ENCODE measurements around the gene CORIN. TPM values are rescaled to one million over a fixed set of nuclear protein-coding genes. Genes with fewer than 3 reads are reported as not detected.

Gene CORIN
- total RNA-seq, 1 donor from 2014 or later = 0.05 TPM

GRCh38 chr4:47640911-47641310 lies 197.0 kb downstream of the CORIN start:
- Mint-ChIP-seq H3K4me3 (no peak overlapping the region), H3K36me3 (ENCODE audit: low read depth) (peaks cover 8% of the 10 kb centered on the region), H3K9me3 (peaks cover 19% of the 10 kb centered on the region), H3K27me3 (ENCODE audit: low read depth) (no peaks in the 10 kb centered on the region), H3K4me1 (peaks cover 11% of the 10 kb centered on the region), H3K27ac (ENCODE audit: unreplicated experiment) (no peak overlapping the region)
- no peak for TF ChIP-seq CTCF (conservative IDR thresholded peaks at IDR 0.05)
- DNase-seq (ENCODE audit: low read depth, low spot score) = no peak

GRCh38 chr4:47639531-47639930 lies 198.3 kb downstream of the CORIN start:
- no peak overlapping the region for H3K4me3 Mint-ChIP-seq

GRCh38 chr4:47631161-47631560 lies 206.7 kb downstream of the CORIN start:
- H3K4me3 Mint-ChIP-seq = no peak overlapping the region
- H3K27ac Mint-ChIP-seq (ENCODE audit: unreplicated experiment) = no peak overlapping the region
- H3K9me3 Mint-ChIP-seq = peaks cover 2% of the 10 kb centered on the region
- no peak for TF ChIP-seq CTCF (conservative IDR thresholded peaks at IDR 0.05)
- no peaks in the 10 kb centered on the region for H3K4me1 Mint-ChIP-seq
- no peak for DNase-seq (ENCODE audit: low read depth, low spot score)
- no peaks in the 10 kb centered on the region for H3K36me3 Mint-ChIP-seq (ENCODE audit: low read depth)
- no peaks in the 10 kb centered on the region for H3K27me3 Mint-ChIP-seq (ENCODE audit: low read depth)

More at GRCh38 chr4:47639531-47639930, 198.3 kb downstream of the CORIN start:
- no peak for TF ChIP-seq CTCF (conservative IDR thresholded peaks at IDR 0.05)
- Mint-ChIP-seq H3K27ac (ENCODE audit: unreplicated experiment) (no peak overlapping the region), H3K27me3 (ENCODE audit: low read depth) (no peaks in the 10 kb centered on the region), H3K4me1 (peaks cover 11% of the 10 kb centered on the region), H3K9me3 (peaks cover 19% of the 10 kb centered on the region), H3K36me3 (ENCODE audit: low read depth) (peaks cover 8% of the 10 kb centered on the region)
- DNase-seq (ENCODE audit: low read depth, low spot score) = no peak

- TF ChIP-seq CTCF (conservative IDR thresholded peaks at IDR 0.05) = no peak
- Mint-ChIP-seq H3K36me3 (ENCODE audit: low read depth) (no peaks in the 10 kb centered on the region), H3K27ac (ENCODE audit: unreplicated experiment) (no peak overlapping the region), H3K4me1 (no peaks in the 10 kb centered on the region), H3K9me3 (peaks cover 6% of the 10 kb centered on the region), H3K27me3 (ENCODE audit: low read depth) (no peaks in the 10 kb centered on the region), H3K4me3 (no peak overlapping the region)
- no peak for DNase-seq (ENCODE audit: low read depth, low spot score)
These were observed 213.8 kb downstream of the CORIN start for GRCh38 chr4:47624031-47624441.

GRCh38 chr4:47621181-47621580 lies 216.7 kb downstream of the CORIN start:
- H3K27me3 Mint-ChIP-seq (ENCODE audit: low read depth) = no peaks in the 10 kb centered on the region
- no peak for DNase-seq (ENCODE audit: low read depth, low spot score)
- H3K27ac Mint-ChIP-seq (ENCODE audit: unreplicated experiment) = no peak overlapping the region
- H3K36me3 Mint-ChIP-seq (ENCODE audit: low read depth) = no peaks in the 10 kb centered on the region
- H3K4me3 Mint-ChIP-seq = no peak overlapping the region
- H3K4me1 Mint-ChIP-seq = no peaks in the 10 kb centered on the region
- TF ChIP-seq CTCF (conservative IDR thresholded peaks at IDR 0.05) = no peak
- peaks cover 6% of the 10 kb centered on the region for H3K9me3 Mint-ChIP-seq

- H3K27me3 Mint-ChIP-seq (ENCODE audit: low read depth) = no peaks in the 10 kb centered on the region
- no peak for DNase-seq (ENCODE audit: low read depth, low spot score)
- H3K4me1 Mint-ChIP-seq = no peaks in the 10 kb centered on the region
- H3K27ac Mint-ChIP-seq (ENCODE audit: unreplicated experiment) = no peak overlapping the region
- no peaks in the 10 kb centered on the region for H3K36me3 Mint-ChIP-seq (ENCODE audit: low read depth)
- peaks cover 6% of the 10 kb centered on the region for H3K9me3 Mint-ChIP-seq
- H3K4me3 Mint-ChIP-seq = no peak overlapping the region
- no peak for TF ChIP-seq CTCF (conservative IDR thresholded peaks at IDR 0.05)
These were observed 218.2 kb downstream of the CORIN start for GRCh38 chr4:47619691-47620090.

Data from neural crest cell (in vitro differentiated cells).